Measurements from ENCODE around the gene FUNDC2. TPM values are rescaled to one million over a fixed set of nuclear protein-coding genes. Genes with fewer than 3 reads are reported as not detected.

Gene FUNDC2
- total and polyA plus RNA-seq, 12 donors, result 71.5 to 210 (median 113) TPM

DNA sequence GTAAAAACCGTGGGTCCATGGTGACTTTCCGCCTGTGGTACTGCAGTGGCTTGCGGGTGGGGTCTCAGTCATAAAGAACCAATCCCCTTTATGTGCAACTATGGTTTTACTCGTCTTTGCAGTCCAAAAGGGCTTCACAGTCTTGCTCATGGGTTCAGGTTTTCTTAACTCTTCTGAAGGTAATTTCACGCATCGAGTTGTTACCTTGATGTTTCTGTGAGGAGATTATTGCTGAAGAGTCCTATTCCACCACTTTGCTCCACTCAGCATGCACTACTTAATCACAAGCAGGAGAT lies 45.6 kb upstream of the FUNDC2 start:
- Histone ChIP-seq H3K4me3 (peak overlapping the region in 1 of 4 donors; percentile 49), H3K27me3 (no peaks in the 10 kb centered on the region), H3K9me3 (replicated peaks in 1 of 3) (no peaks in the 10 kb centered on the region), H3K27ac (no peak overlapping the region), H3K36me3 (replicated peaks in 1 of 2) (no peaks in the 10 kb centered on the region), H3K4me1 (replicated peaks in 1 of 2) (no peaks in the 10 kb centered on the region)
- TF ChIP-seq, protein P1, sequence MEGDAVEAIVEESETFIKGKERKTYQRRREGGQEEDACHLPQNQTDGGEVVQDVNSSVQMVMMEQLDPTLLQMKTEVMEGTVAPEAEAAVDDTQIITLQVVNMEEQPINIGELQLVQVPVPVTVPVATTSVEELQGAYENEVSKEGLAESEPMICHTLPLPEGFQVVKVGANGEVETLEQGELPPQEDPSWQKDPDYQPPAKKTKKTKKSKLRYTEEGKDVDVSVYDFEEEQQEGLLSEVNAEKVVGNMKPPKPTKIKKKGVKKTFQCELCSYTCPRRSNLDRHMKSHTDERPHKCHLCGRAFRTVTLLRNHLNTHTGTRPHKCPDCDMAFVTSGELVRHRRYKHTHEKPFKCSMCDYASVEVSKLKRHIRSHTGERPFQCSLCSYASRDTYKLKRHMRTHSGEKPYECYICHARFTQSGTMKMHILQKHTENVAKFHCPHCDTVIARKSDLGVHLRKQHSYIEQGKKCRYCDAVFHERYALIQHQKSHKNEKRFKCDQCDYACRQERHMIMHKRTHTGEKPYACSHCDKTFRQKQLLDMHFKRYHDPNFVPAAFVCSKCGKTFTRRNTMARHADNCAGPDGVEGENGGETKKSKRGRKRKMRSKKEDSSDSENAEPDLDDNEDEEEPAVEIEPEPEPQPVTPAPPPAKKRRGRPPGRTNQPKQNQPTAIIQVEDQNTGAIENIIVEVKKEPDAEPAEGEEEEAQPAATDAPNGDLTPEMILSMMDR (IDR thresholded peaks at IDR 0.05), result peak in 1 of 6 experiments; percentile 13
- TF ChIP-seq POLR2A (IDR thresholded peaks at IDR 0.05), result no peak
- intact Hi-C loops (cut with DNase I), result loop anchor here (5.0 to 10.0 kb wide), 2 partner anchors 74 to 76 kb away; no protein-coding TSS in a partner anchor
- DNase-seq, result no peak
- WGBS, 4 donors, result 15 to 37% (median 25%) methylated on average over 3 to 6 of the region's 6 CpGs

DNA sequence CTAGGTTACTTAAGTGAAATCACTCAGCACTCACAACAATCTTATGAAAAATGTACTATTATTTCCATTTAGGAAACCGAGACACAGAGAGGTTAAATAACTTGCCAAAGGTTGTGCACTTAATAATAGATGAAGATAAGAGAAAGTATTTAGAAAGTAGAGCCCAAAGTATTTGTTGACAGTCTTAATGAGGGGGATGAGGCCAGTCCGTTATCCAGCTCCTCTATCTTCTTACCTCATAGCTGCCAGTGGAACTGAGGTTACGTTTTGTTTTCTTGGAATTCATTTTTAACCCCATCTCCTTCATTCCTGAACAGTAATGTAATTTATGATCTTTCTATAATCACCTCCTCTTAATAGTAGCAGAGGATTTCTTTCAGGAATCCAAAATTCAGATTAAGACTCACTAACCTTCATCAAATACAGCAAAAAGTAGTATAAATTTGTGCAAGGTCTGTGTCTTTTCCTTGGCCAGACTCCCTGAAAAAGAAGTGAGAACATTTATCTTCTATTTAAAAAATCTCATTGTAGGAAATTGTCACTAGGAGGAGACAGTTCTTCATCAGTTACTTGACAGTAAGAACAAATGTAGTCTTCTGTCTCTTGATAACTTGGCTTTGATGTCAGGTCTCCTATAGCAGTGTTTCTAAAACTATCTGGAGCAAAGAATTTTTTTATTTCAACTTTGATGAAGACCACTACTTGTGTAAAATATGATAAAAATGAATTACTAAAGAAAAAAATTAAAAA lies 39.6 kb upstream of the FUNDC2 start:
- intact Hi-C loops (cut with DNase I), result loop anchor here in 1 of 2 donors (10.0 kb wide), 1 partner anchor 68 kb away; no protein-coding TSS in a partner anchor
- no peaks in the 10 kb centered on the region for H3K9me3 ChIP-seq (replicated peaks in 1 of 3)
- H3K27ac ChIP-seq, result no peak overlapping the region
- no peaks in the 10 kb centered on the region for H3K27me3 ChIP-seq
- TF ChIP-seq, protein P1 (IDR thresholded peaks at IDR 0.05), result peak in 2 of 6 experiments; percentile 12 to 18
- no peak for TF ChIP-seq POLR2A (IDR thresholded peaks at IDR 0.05)
- peaks cover 0 to 6% of the 10 kb centered on the region in 2 donors for H3K4me1 ChIP-seq (replicated peaks in 1 of 2)
- DNase-seq, result peak in 1 of 7 donors; percentile 13
- no peak overlapping the region for H3K4me3 ChIP-seq
- no peaks in the 10 kb centered on the region for H3K36me3 ChIP-seq (replicated peaks in 1 of 2)
- 21 to 46% (median 34%) methylated on average over 3 of the region's 3 CpGs for WGBS, 4 donors

DNA sequence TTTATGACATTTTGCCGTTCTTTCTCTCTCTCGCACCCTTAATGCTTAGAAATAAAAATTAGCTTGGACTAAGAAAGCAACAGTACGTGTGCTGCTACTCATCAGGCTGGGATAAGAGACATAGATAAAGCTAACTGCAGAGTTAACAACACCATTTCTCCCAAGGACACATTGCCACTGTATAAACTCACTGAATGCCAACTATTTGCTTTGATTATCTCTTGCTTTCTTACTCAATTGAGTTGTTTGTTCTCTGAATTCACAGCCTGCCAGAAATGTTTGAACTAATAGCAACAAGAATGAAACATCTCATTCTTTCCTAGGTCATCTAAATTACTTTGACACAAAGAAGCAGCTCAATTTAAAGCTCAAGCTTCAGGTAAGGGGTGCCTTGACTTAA lies 38.7 kb upstream of the FUNDC2 start:
- TF ChIP-seq, protein P1 (IDR thresholded peaks at IDR 0.05), result no peak
- intact Hi-C loops (cut with DNase I), result loop anchor here in 1 of 2 donors (10.0 kb wide), 1 partner anchor 67 kb away; no protein-coding TSS in a partner anchor
- H3K36me3 ChIP-seq (replicated peaks in 1 of 2), result no peaks in the 10 kb centered on the region
- no peaks in the 10 kb centered on the region for H3K27me3 ChIP-seq
- peaks cover 0 to 6% of the 10 kb centered on the region in 2 donors for H3K4me1 ChIP-seq (replicated peaks in 1 of 2)
- no peak overlapping the region for H3K4me3 ChIP-seq
- H3K27ac ChIP-seq, result peak overlapping the region in 1 of 5 donors; percentile 17
- H3K9me3 ChIP-seq (replicated peaks in 1 of 3), result no peaks in the 10 kb centered on the region
- WGBS, 4 donors, result 48 to 77% (median 64%) methylated on average over 3 of the region's 3 CpGs
- no peak for DNase-seq

DNA sequence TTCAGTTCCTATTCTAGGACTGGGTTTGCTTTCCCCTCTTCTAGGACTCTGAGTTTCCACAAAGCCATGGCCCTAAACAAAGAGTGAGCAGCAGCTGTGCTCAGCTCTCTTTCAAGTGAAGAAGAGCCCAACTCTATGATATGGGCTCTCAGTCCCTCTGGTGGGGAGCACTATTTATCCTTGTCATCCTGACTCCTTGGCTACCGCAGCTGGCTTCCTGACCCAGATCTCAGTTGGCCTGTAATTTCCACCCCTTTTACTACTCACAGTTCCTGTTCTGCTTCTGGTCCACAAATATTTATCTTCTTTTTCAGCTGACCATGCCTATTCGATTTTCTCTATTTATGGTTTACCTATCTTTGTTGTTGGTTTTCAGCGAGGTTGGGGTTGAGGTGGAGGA lies 37.9 kb upstream of the FUNDC2 start:
- Histone ChIP-seq H3K27me3 (no peaks in the 10 kb centered on the region), H3K4me3 (no peak overlapping the region), H3K27ac (no peak overlapping the region), H3K9me3 (replicated peaks in 1 of 3) (no peaks in the 10 kb centered on the region), H3K4me1 (replicated peaks in 1 of 2) (peaks cover 0 to 6% of the 10 kb centered on the region in 2 donors), H3K36me3 (replicated peaks in 1 of 2) (no peaks in the 10 kb centered on the region)
- intact Hi-C loops (cut with DNase I), result loop anchor here in 1 of 2 donors (10.0 kb wide), 1 partner anchor 66 kb away; no protein-coding TSS in a partner anchor
- 63 to 82% (median 75%) methylated on average over 3 of the region's 3 CpGs for WGBS, 4 donors
- TF ChIP-seq POLR2A (IDR thresholded peaks at IDR 0.05), result no peak
- TF ChIP-seq, protein P1 (IDR thresholded peaks at IDR 0.05), result no peak
- no peak for DNase-seq

All from adrenal gland (tissue), 12 donors.